HUES64 (cell line): ENCODE measurements around the gene ST6GALNAC1.

Experiments used
- H3K27ac ChIP-seq: 2 replicates; pipeline ENCODE4 v1.7.0; 2013; ENCODE audit warnings: low read depth, low read length, inconsistent platforms
- H3K27me3 ChIP-seq: 2 replicates; pipeline ENCODE4 v1.6.1; 2013; ENCODE audit warnings: mild to moderate bottlenecking, low read length; ENCODE audit not compliant: insufficient read depth
- H3K36me3 ChIP-seq: 2 replicates; pipeline ENCODE4 v1.6.1; 2013; ENCODE audit warnings: mild to moderate bottlenecking, low read length; ENCODE audit not compliant: insufficient read depth
- H3K4me1 ChIP-seq: 2 replicates; pipeline ENCODE4 v1.6.1; 2013; ENCODE audit warnings: mild to moderate bottlenecking, low read length, moderate library complexity; ENCODE audit not compliant: insufficient read depth
- H3K4me3 ChIP-seq: 2 replicates; pipeline ENCODE4 v1.5.1; 2013; ENCODE audit warnings: mild to moderate bottlenecking, low read length, moderate library complexity
- H3K9ac ChIP-seq: 2 replicates; pipeline ENCODE4 v1.6.1; 2013; ENCODE audit warnings: mild to moderate bottlenecking, low read depth, low read length
- H3K9me3 ChIP-seq: 2 replicates; pipeline ENCODE4 v1.6.1; 2013; ENCODE audit warnings: low read depth, low read length; ENCODE audit not compliant: insufficient read depth
- WGBS: fragments of 150-250, 120-280 bp; methylation state at CpG from one replicate; pipeline ENCODE4 v1.1.7; 2013; ENCODE audit warnings: missing lambda C conversion rate; 5-methylcytosine and 5-hydroxymethylcytosine counted together

The ST6GALNAC1 gene

DNA sequence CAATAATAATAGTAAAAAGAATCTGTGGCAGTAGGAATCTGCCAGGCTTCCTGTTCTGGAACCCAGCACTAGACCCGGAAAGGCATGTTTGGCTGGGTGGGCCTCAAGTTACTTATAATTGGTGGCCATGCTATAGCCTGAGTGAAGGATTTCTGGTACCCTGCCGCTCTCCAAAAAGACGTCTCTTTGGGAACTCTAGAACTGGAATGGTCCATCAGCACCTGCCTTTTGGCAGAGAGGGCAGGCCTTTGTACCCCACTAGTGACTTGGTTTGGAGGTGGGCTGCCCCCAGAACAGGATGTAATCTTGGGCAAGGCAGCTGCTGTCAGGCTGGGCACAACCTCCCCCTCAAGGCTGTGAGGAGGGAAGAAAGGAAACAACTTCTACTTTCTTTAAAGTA lies 29.3 kb upstream of the ST6GALNAC1 start:
- Histone ChIP-seq H3K27me3 (no peaks in the 10 kb centered on the region), H3K4me1 (peaks cover 14% of the 10 kb centered on the region), H3K9me3 (no peaks in the 10 kb centered on the region), H3K36me3 (no peaks in the 10 kb centered on the region), H3K27ac (no peak overlapping the region), H3K4me3 (no peak overlapping the region; the same call in 1 of the 2 replicates), H3K9ac (no peak overlapping the region)
- WGBS, result 96% methylated on average over 3 of the region's 3 CpGs

DNA sequence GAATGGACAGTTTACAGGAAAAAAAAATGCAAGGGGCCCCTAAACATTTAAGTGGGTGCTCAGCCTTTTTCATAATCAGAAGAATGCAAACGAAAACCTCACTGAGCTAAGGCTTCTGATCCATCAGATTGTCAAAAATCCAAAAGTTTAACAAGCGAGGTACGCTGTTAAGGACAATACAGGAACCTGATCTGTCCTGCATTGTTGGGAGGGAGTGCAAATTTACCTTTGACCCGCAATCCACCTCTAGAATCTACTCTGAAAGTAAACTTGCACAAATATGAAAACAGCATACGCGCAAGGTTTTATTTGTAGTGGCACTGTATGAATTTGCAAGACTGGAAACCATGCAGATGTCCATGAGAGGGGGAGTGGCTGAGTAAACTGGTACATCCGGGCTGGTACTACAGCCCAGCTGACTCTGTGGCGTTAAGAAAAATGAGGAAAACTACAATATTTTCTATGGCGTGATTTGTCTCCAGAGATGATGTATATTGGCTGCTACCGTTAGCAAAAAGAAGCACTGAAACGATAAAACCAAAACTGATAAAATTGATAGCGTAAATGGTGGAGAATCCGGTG lies 28.8 kb upstream of the ST6GALNAC1 start:
- Histone ChIP-seq H3K27me3 (no peaks in the 10 kb centered on the region), H3K36me3 (no peaks in the 10 kb centered on the region), H3K4me1 (peaks cover 14% of the 10 kb centered on the region), H3K9ac (peak overlapping the region; percentile 80), H3K9me3 (no peaks in the 10 kb centered on the region), H3K4me3 (peak overlapping the region; percentile 79), H3K27ac (peak overlapping the region; percentile 71)
- 71% methylated on average over 13 of the region's 13 CpGs for WGBS

DNA sequence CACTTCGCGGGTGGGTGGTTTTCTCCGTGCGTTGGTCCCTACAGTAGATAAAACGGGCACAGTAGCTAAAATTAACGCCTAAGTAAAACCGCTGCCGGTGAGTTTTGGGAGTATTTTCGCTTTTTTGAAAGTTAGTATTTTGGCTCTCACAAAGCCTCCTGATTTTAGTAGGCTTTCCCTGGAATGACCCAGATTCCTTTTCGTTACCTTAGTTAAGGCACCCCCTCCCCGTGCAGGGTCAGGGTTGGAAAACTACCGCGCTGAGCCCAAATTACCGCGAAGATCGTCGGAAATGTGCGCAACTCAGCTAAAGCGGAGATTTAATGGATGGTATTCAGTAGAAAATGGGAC lies 28.3 kb upstream of the ST6GALNAC1 start:
- Histone ChIP-seq H3K9me3 (no peaks in the 10 kb centered on the region), H3K4me1 (peaks cover 14% of the 10 kb centered on the region), H3K27me3 (no peaks in the 10 kb centered on the region), H3K9ac (peak overlapping the region; percentile 80), H3K27ac (peak overlapping the region; percentile 71), H3K36me3 (no peaks in the 10 kb centered on the region), H3K4me3 (peak overlapping the region; percentile 79)
- under 1% methylated on average over 19 of the region's 19 CpGs for WGBS

DNA sequence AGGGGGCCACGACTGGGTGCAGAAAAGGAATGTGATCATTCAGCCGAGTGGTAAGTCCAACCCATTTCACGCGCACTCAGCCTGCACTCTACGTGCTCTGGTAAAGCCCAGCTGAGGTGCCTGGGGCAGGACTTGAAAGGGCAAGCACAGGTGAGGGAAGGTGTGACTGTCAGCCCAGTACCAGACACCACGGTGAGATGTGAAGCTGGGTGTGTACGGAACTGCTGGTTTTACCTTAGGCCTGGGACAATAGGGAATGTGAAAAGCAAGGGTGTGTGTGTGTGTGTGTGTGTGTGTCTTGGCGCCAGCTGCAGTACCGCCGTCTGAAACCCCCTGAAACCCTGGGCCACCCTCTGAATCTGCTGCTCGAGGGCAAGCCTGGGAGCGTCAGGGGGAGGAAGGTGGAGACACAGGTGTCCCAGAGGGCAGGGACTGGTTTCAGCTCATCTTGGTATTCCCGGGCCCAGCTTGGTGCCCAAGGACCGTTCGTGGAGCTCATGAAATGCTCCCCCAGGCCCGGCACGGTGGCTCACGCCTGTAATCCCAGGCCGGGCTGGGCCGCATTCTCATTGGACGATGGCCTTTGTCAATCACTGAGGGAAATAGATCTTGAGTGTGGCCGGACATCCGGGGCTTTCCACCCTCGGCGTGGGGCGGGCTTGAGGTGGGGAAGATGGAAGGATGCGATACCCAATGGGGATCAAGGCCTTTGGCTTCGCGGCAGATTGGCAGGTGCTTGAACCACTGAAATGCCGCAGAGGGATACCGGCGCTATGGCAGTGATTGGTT lies 27.8 kb upstream of the ST6GALNAC1 start:
- Histone ChIP-seq H3K27ac (peak overlapping the region; percentile 60; the same call in 1 of the 2 replicates), H3K9me3 (no peaks in the 10 kb centered on the region), H3K27me3 (no peaks in the 10 kb centered on the region), H3K4me1 (peaks cover 14% of the 10 kb centered on the region), H3K4me3 (peak overlapping the region; percentile 79), H3K36me3 (no peaks in the 10 kb centered on the region), H3K9ac (peak overlapping the region; percentile 80)
- 20% methylated on average over 32 of the region's 32 CpGs for WGBS

DNA sequence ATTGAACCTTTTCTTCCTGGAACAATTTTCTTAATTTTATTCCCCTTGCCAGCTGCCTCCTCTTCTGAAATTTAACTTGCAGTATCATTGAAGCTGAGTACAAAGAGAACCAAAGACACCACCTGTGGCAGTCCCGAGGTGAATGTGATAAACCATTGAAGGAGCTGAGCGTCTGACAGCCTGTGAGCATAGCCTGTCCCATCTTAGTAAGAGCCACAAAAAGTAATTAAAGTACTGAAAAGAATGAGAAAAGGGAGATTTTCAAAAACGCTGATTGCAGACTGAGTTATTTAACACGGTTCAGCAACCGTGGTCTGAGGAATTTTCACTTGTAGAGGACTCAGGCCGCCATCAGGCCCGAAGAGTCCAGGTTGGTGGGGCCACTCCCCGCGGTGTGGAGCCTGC lies 27.2 kb upstream of the ST6GALNAC1 start:
- no peaks in the 10 kb centered on the region for H3K9me3 ChIP-seq
- H3K4me3 ChIP-seq, result peak overlapping the region; percentile 53
- H3K9ac ChIP-seq, result peak overlapping the region; percentile 59
- peak overlapping the region; percentile 46; the same call in 1 of the 2 replicates for H3K27ac ChIP-seq
- 80% methylated on average over 9 of the region's 9 CpGs for WGBS
- H3K4me1 ChIP-seq, result peaks cover 14% of the 10 kb centered on the region
- no peaks in the 10 kb centered on the region for H3K27me3 ChIP-seq
- no peaks in the 10 kb centered on the region for H3K36me3 ChIP-seq

DNA sequence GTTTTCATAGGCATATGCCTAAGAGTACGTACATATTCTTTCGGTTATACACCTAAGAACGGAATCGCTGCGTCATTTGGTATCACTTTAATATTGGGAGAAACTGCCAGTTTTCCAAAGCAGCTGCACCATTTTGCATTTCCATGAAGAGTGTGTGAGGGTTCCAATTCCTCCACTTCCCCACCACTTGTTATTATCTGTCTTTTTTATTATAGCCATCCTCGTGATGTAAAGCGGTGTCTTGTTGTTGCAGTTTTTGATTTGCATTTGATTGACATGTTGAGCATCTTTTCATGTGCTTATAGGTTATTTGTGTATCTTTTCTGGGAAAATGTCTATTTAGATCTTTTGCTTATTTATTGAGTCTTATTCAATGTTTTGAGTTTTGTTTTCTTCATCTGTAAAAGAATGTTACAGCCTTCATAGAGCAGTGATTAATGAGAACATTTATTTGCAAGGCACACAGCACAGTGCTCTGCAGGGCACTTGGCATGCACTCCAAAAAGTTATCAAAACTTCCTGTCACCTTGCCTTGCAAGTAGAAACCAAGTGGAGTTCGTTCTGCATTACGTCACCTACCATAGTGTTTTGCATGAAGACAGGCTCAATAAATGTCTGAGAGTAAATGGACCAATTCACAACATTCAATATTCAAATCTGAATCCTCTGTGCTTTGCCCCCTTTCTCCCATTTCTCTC lies 26.6 kb upstream of the ST6GALNAC1 start:
- Histone ChIP-seq H3K9ac (no peak overlapping the region; the same call in 1 of the 2 replicates), H3K27ac (no peak overlapping the region), H3K36me3 (no peaks in the 10 kb centered on the region), H3K27me3 (no peaks in the 10 kb centered on the region), H3K4me3 (no peak overlapping the region), H3K4me1 (peaks cover 14% of the 10 kb centered on the region), H3K9me3 (no peaks in the 10 kb centered on the region)
- WGBS, result 95% methylated on average over 9 of the region's 9 CpGs

DNA sequence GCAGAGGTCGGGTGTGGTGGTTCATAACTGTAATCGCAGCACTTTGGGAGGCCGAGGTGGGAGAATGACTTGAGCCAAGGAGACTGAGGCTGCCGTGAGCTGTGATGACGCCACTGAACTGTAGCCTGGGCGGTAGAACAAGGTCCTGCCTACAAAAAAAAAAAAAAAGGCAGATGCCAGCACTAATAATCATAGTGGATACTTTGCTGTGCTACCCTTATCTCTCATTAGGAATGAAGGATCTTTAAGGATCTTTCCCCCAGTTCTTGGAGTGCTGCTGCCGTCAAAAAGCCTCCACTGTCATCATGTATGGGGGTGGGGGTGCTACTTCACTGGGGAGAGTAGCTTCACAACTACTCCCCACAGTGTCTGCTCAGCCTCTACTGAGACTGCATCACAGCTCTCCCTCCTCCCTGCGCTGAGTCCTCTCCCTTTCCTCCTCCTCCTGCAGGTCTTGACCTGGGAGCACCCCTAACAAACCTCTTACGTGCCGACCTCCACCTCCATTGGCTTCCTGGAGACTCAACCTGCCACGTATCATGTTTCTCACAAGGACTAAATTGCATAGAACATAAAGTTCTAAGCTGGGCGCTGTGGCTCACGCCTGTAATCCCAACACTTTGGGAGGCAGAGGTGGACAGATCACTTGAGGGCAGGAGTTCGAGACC lies 24.4 kb upstream of the ST6GALNAC1 start:
- H3K9me3 ChIP-seq, result no peaks in the 10 kb centered on the region
- peaks cover 14% of the 10 kb centered on the region for H3K4me1 ChIP-seq
- H3K9ac ChIP-seq, result no peak overlapping the region
- WGBS, result 91% methylated on average over 13 of the region's 14 CpGs
- H3K36me3 ChIP-seq, result no peaks in the 10 kb centered on the region
- H3K27ac ChIP-seq, result no peak overlapping the region
- no peak overlapping the region for H3K4me3 ChIP-seq
- H3K27me3 ChIP-seq, result no peaks in the 10 kb centered on the region

DNA sequence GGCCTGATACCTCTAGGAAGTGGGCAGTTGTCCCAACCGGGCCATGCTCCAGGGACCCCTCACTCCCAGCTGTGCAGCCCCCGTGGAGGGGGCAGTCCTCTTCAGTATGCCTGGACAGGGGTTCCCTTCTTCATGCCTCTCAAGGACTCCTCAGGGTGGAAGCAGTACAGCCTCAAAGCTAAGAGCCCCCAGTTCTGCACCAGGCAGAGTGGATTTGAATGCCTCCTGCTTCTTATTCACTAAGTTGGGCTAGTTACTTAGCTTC lies 23.9 kb upstream of the ST6GALNAC1 start:
- Histone ChIP-seq H3K27ac (no peak overlapping the region), H3K27me3 (no peaks in the 10 kb centered on the region), H3K4me1 (peaks cover 10% of the 10 kb centered on the region), H3K36me3 (no peaks in the 10 kb centered on the region), H3K4me3 (no peak overlapping the region), H3K9me3 (no peaks in the 10 kb centered on the region), H3K9ac (no peak overlapping the region)
- 86% methylated on average over 2 of the region's 2 CpGs for WGBS

DNA sequence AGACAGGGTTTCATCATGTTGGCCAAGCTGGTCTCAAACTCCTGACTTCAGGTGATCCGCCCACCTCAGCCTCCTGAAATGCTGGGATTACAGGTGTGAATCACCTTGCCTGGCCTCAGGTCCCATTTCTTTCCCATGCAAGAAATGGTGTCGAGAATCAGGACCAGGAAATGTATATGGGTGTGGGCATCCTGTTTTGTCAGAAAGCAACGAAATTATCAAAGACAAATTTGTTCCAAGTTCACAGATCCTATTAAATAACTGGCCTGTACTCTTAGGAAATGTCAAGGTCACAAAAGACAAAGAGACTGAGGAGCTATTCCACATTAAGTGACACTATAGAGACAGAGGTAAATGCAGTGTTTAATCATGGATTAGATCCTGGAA lies 17.1 kb upstream of the ST6GALNAC1 start:
- Histone ChIP-seq H3K27me3 (no peaks in the 10 kb centered on the region), H3K4me3 (no peak overlapping the region), H3K9me3 (no peaks in the 10 kb centered on the region), H3K36me3 (no peaks in the 10 kb centered on the region), H3K27ac (no peak overlapping the region), H3K9ac (no peak overlapping the region), H3K4me1 (peaks cover 7% of the 10 kb centered on the region; the same call in 1 of the 2 replicates)
- 98% methylated on average over 2 of the region's 3 CpGs for WGBS

DNA sequence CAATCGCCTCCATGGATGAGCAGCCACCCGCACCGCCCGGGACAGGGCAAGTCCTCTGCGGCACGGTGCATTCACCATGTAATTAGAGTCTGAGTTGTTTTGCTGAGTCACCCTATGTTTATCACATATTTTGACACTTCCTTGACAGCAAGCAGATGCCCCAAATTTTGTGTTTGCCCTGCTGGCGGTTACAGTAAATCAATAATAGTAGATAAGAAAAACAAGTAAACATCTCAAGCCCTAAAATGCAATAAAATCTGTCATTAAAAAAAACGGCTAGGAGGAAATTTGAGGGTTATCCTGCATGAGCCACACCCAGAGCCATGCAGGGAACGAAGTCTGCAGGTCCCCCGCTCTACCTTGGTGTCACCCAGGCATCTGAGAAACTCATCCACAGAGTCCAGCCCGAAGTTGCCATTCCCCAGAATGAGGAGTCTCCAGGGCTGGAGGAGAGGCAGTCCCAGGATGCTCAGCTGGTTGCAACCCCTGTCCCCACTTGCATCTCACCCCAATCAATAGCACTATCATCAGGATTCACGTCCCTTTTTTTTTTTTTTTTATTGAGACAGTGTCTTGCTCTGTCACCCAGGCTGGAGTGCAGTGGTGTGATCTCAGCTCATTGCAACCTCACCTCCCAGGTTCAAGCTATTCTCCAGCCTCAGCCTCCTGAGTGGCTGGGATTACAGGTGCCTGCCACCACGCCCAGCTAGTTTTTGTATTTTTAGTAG lies 16.5 kb upstream of the ST6GALNAC1 start:
- no peaks in the 10 kb centered on the region for H3K9me3 ChIP-seq
- H3K27me3 ChIP-seq, result no peaks in the 10 kb centered on the region
- no peak overlapping the region for H3K9ac ChIP-seq
- no peak overlapping the region for H3K4me3 ChIP-seq
- no peak overlapping the region for H3K27ac ChIP-seq
- H3K36me3 ChIP-seq, result no peaks in the 10 kb centered on the region
- H3K4me1 ChIP-seq, result peaks cover 7% of the 10 kb centered on the region; the same call in 1 of the 2 replicates
- WGBS, result 76% methylated on average over 12 of the region's 13 CpGs
